OCI-LY3 (cell line): ENCODE results near the gene KRT16.
"Not testable (repeated sequence)": the region's sequence is repeated elsewhere in the genome, so short reads cannot be mapped to it uniquely, and the experiment has no call there.

ENCODE experiments used
- H2AFZ ChIP-seq: fragments of 200-600, 300-600 bp; shearing (Covaris generic); 2 replicates; pipeline ENCODE4 v1.6.0; 2014; ENCODE audit warnings: antibody characterized with exemption, low read depth, low read length
- H3K27ac ChIP-seq: fragments of 200-600, 300-600 bp; sonication (generic); 2 replicates; pipeline ENCODE4 v1.5.1; 2014; ENCODE audit warnings: mild to moderate bottlenecking, low read length, moderate library complexity, mixed read lengths
- H3K27me3 ChIP-seq: fragments of 200-600, 300-600 bp; sonication (generic); 2 replicates; pipeline ENCODE4 v1.6.1; 2014; ENCODE audit warnings: low read depth, low read length, mixed read lengths
- H3K36me3 ChIP-seq: fragments of 200-600, 300-600 bp; sonication (generic); replicated peaks from 2 replicates; pipeline ENCODE3; 2014; ENCODE audit warnings: low read depth, low read length, mixed read lengths
- H3K4me1 ChIP-seq: fragments of 300-600, 200-600 bp; sonication (generic); 2 replicates; pipeline ENCODE4 v1.6.1; 2014; ENCODE audit warnings: low read length, mixed read lengths
- H3K4me2 ChIP-seq: fragments of 200-600, 300-600 bp; sonication (generic); 2 replicates; pipeline ENCODE4 v1.6.1; 2014; ENCODE audit warnings: low read length, mixed read lengths
- H3K4me3 ChIP-seq: fragments of 300-600, 200-600 bp; sonication (generic); 2 replicates; pipeline ENCODE4 v1.5.1; 2014; ENCODE audit warnings: antibody characterized with exemption, mild to moderate bottlenecking, low read length, moderate library complexity
- H3K79me2 ChIP-seq: fragments of 300-600, 200-600 bp; shearing (Covaris generic); 2 replicates; pipeline ENCODE4 v1.6.1; 2014; ENCODE audit warnings: mild to moderate bottlenecking, low read length, mixed read lengths
- H3K9ac ChIP-seq: fragments of 300-600, 200-600 bp; shearing (Covaris generic); 2 replicates; pipeline ENCODE4 v1.6.0; 2014; ENCODE audit warnings: mild to moderate bottlenecking, low read length, moderate library complexity
- H3K9me3 ChIP-seq: fragments of 200-600, 300-600 bp; shearing (Covaris generic); 2 replicates; pipeline ENCODE4 v1.6.1; 2014; ENCODE audit warnings: low read length, mixed read lengths; ENCODE audit not compliant: insufficient read depth
- H4K20me1 ChIP-seq: fragments of 200-600, 300-600 bp; sonication (generic); 2 replicates; pipeline ENCODE4 v1.6.1; 2016; ENCODE audit warnings: low read length, mixed read lengths; ENCODE audit not compliant: insufficient read depth
- CTCF ChIP-seq: fragments of 200-600, 300-600 bp; sonication (generic); IDR thresholded peaks from 2 replicates; pipeline ENCODE4 v1.5.1; 2014; ENCODE audit warnings: antibody characterized with exemption, low read length, low read depth
- EZH2phosphoT487 ChIP-seq: fragments of 200-600 bp; shearing (Covaris generic); IDR thresholded peaks from 2 replicates; pipeline ENCODE4 v1.6.1; 2018; ENCODE audit warnings: antibody characterized with exemption, mixed run types, low read depth

KRT16 gene

GRCh38 chr17:41642252-41643156, 29.9 kb upstream of the KRT16 start:
- Histone ChIP-seq H3K79me2 (no peaks in the 10 kb centered on the region), H3K4me2 (no peak overlapping the region), H3K9me3 (no peaks in the 10 kb centered on the region), H3K9ac (no peak overlapping the region), H3K4me3 (no peak overlapping the region), H3K4me1 (no peaks in the 10 kb centered on the region), H4K20me1 (no peaks in the 10 kb centered on the region), H3K27me3 (no peaks in the 10 kb centered on the region), H2AFZ (no peak overlapping the region), H3K27ac (no peak overlapping the region), H3K36me3 (no peaks in the 10 kb centered on the region)
- TF ChIP-seq EZH2phosphoT487 (no peak), CTCF (no peak)

GRCh38 chr17:41640596-41640995, 28.0 kb upstream of the KRT16 start:
- not testable (repeated sequence) for H2AFZ ChIP-seq, H3K9ac ChIP-seq, H3K9me3 ChIP-seq, H4K20me1 ChIP-seq, H3K4me1 ChIP-seq, H3K4me2 ChIP-seq, H3K4me3 ChIP-seq, H3K79me2 ChIP-seq, H3K27me3 ChIP-seq, H3K36me3 ChIP-seq, H3K27ac ChIP-seq

- Histone ChIP-seq H3K9me3 (no peaks in the 10 kb centered on the region), H3K4me2 (no peak overlapping the region), H3K36me3 (no peaks in the 10 kb centered on the region), H2AFZ (no peak overlapping the region), H4K20me1 (no peaks in the 10 kb centered on the region), H3K9ac (no peak overlapping the region), H3K27me3 (no peaks in the 10 kb centered on the region), H3K4me3 (no peak overlapping the region), H3K4me1 (no peaks in the 10 kb centered on the region), H3K27ac (no peak overlapping the region), H3K79me2 (no peaks in the 10 kb centered on the region)
- TF ChIP-seq CTCF (no peak), EZH2phosphoT487 (no peak)
Measured at GRCh38 chr17:41639492-41640473, 27.2 kb upstream of the KRT16 start.

- no peaks in the 10 kb centered on the region for H3K79me2 ChIP-seq
- no peak overlapping the region for H2AFZ ChIP-seq
- no peaks in the 10 kb centered on the region for H3K27me3 ChIP-seq
- H3K4me1 ChIP-seq: no peaks in the 10 kb centered on the region
- H4K20me1 ChIP-seq: no peaks in the 10 kb centered on the region
- no peak overlapping the region for H3K9ac ChIP-seq
- no peak overlapping the region for H3K4me2 ChIP-seq
- H3K9me3 ChIP-seq: no peaks in the 10 kb centered on the region
- no peaks in the 10 kb centered on the region for H3K36me3 ChIP-seq
- no peak for TF ChIP-seq EZH2phosphoT487
- TF ChIP-seq CTCF: no peak
- H3K4me3 ChIP-seq: no peak overlapping the region
- no peak overlapping the region for H3K27ac ChIP-seq
Measured at GRCh38 chr17:41638941-41639340, 26.4 kb upstream of the KRT16 start.
